Transverse colon (tissue), 4 donors: ENCODE data around the gene ZBTB18.

Experiments
- CTCF ChIP-seq, 5 experiments: fragments of 200-600 bp in 3 of 5; fragments of 450-650 bp in 2 of 5; sonication (generic) in 3 of 5; IDR thresholded peaks; 1 replicate in 2 of 5; 2 replicates in 3 of 5; pipeline ENCODE4 v1.5.1; 2016 to 2017; ENCODE audit warnings: antibody characterized with exemption in 5 of 5, inconsistent platforms in 3 of 5, mild to moderate bottlenecking in 2 of 5, moderate library complexity in 1 of 5
- EP300 ChIP-seq: sonication (generic); formaldehyde crosslinking; IDR thresholded peaks from one replicate; pipeline ENCODE4 v1.6.1; 2017; ENCODE audit warnings: antibody characterized with exemption, low read depth
- POLR2A ChIP-seq: fragments of 450-650 bp; IDR thresholded peaks from one replicate; pipeline ENCODE4 v1.6.1; 2016; ENCODE audit warnings: antibody characterized with exemption, mild to moderate bottlenecking, moderate library complexity
- POLR2AphosphoS5 ChIP-seq, 3 donors: sonication (generic); formaldehyde crosslinking; IDR thresholded peaks; one replicate each; pipeline ENCODE4 v1.6.1; 2016; ENCODE audit warnings: antibody characterized with exemption in 3 of 3

- no peak for TF ChIP-seq CTCF (IDR thresholded peaks at IDR 0.05)
- no peak for TF ChIP-seq POLR2AphosphoS5 (IDR thresholded peaks at IDR 0.05)
- TF ChIP-seq POLR2A = no peak
- no peak for TF ChIP-seq EP300
These were observed 6.7 kb upstream of the ZBTB18 start for GRCh38 chr1:244044423-244044822.
